ENCODE results near the gene MRPL55. TPM values are rescaled to one million over a fixed set of nuclear protein-coding genes. Genes with fewer than 3 reads are reported as not detected.

The MRPL55 gene
- total and polyA plus RNA-seq, 2 of the 13 experiments (the other 11 are each of a cell fraction or from before 2014, with no cell fraction given), result 58.6 to 92.9 TPM

DNA sequence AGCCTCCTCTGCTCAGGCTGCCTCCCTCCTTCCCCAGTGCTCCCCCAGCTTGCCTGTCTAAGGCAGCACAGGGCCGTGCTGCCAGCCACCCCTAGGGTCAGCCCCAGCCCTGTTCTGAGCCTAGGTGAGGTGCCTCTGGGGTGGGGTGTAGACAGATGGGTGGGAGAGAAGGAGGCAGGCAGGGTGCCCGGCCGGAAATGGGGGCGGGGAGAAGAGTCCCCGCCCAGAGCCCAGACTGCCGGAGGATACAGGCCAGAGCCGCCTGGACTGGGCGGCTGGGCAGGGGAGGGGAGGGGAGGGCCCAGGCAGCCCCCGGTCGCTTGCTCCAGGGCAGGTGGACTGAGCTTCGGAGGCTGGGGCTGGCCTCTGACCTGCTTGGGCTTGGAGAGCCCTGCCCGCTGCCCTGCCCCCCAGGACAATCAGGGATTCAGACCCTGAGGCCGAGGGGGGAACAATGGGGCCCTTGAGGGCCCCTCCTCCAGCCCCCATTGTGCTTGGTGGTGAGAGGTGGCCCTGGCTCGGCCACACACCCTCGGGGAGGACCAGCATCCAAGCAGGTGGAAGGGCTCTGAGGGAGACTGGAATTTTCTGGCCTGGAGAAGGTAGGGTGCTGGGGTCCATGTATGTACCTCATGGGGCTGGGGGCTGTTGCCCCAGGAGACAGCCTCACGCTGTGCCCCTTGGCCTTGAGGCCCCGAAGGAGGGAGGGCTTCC is 40.5 kb upstream of the MRPL55 start, which contains the start of gene GJC2:
GJC2 (plus strand) TSS at position 525 of the 714 bp plus-strand sequence. CDS start 7,829 bp downstream, outside the sequence.
- Histone ChIP-seq H3K79me2 (ENCODE audit: insufficient read depth, low read length) (peaks cover 22% of the 10 kb centered on the region), H3K27ac (ENCODE audit: extremely low read length, insufficient read depth, low read length) (peak within 1 kb of the TSS; percentile 73), H3K4me1 (ENCODE audit: insufficient read depth, low read length) (peaks cover 37% of the 10 kb centered on the region), H2AFZ (ENCODE audit: low read length) (no peak within 1 kb of the TSS), H3K4me2 (ENCODE audit: low read depth, low read length) (peak within 1 kb of the TSS; percentile 96), H3K36me3 (replicated peaks in 1 of 2; ENCODE audit: control insufficient read depth in 1 of 2, insufficient read depth in 2 of 2, low read length in 2 of 2) (peaks cover 2 to 17% of the 10 kb centered on the region in 2 experiments; a peak in 4 of 5 replicates), H3K9ac (ENCODE audit: insufficient read depth, low read depth, low read length) (peak within 1 kb of the TSS; percentile 77), H4K20me1 (ENCODE audit: insufficient read depth, low read length) (peaks cover 9% of the 10 kb centered on the region; the same call in 1 of the 2 replicates), H3K27me3 (ENCODE audit: control insufficient read depth in 1 of 2, insufficient read depth in 2 of 2, low read length in 2 of 2) (no peaks in the 10 kb centered on the region), H3K4me3 (replicated peaks in 1 of 3; ENCODE audit: insufficient read depth in 1 of 3, low read depth in 2 of 3, low read length in 3 of 3) (peak within 1 kb of the TSS; percentile 54 to 78 (median 63)), H3K9me3 (ENCODE audit: low read length) (no peaks in the 10 kb centered on the region)
- ATAC-seq (peak; percentile 75), FAIRE-seq (no peak), DNase-seq (ENCODE audit: low spot score) (peak; percentile 56)
- intact Hi-C loops (cut with micrococcal nuclease; ENCODE audit: unreplicated experiment) (no loop called here), in situ Hi-C loops (cut with HindIII; ENCODE audit: extremely low pct_ligation_motif_present, low pct_unique_long_range_greater_than_20kb) (no loop called here)
- POLR2A ChIA-PET, result interaction anchor here (1.3 to 7.9 kb wide), 4 partner anchors 9 to 16 kb away, joined by 4 to 72 read pairs (median 8); partner anchors contain the start of genes GUK1 and IBA57
- CTCF ChIA-PET (ENCODE audit: low intra/inter-chr PET ratio, low total read pairs), result no interaction called here
- TSS peak; percentile 62 for BruUV-seq (replicated peaks)
- no CpG with 5 or more reads among the region's 17 CpGs for WGBS (ENCODE audit: low lambda C conversion rate)
- TF ChIP-seq TGIF2 (CRISPR knock-in tag; IDR thresholded peaks at IDR 0.05) (no peak), ZNF564 (CRISPR knock-in tag; IDR thresholded peaks at IDR 0.05) (0 out of 2 replicates have a peak, but pooled peaks have one; percentile 30), ZNF124 (CRISPR knock-in tag; IDR thresholded peaks at IDR 0.05) (no peak; the same call in 1 of the 2 replicates), MAZ (IDR thresholded peaks at IDR 0.05; ENCODE audit: borderline replicate concordance, low read depth, low read length) (no peak), MAZ (CRISPR knock-in tag; IDR thresholded peaks at IDR 0.05; ENCODE audit: low read depth) (no peak), MXD4 (CRISPR knock-in tag; IDR thresholded peaks at IDR 0.05) (no peak), ZNF512 (CRISPR knock-in tag; IDR thresholded peaks at IDR 0.05) (no peak), ZSCAN30 (CRISPR knock-in tag; IDR thresholded peaks at IDR 0.05) (no peak), PPARG (CRISPR knock-in tag; conservative IDR thresholded peaks at IDR 0.05) (peak; percentile 86), ZNF10 (CRISPR knock-in tag; IDR thresholded peaks at IDR 0.05; ENCODE audit: borderline replicate concordance, low read depth) (no peak), SRSF4 (IDR thresholded peaks at IDR 0.05; ENCODE audit: low read depth, low read length, poor library complexity, severe bottlenecking) (no peak), CHD2 (IDR thresholded peaks at IDR 0.05; ENCODE audit: low read depth, low read length) (no peak)
- TF ChIP-seq, protein P1, sequence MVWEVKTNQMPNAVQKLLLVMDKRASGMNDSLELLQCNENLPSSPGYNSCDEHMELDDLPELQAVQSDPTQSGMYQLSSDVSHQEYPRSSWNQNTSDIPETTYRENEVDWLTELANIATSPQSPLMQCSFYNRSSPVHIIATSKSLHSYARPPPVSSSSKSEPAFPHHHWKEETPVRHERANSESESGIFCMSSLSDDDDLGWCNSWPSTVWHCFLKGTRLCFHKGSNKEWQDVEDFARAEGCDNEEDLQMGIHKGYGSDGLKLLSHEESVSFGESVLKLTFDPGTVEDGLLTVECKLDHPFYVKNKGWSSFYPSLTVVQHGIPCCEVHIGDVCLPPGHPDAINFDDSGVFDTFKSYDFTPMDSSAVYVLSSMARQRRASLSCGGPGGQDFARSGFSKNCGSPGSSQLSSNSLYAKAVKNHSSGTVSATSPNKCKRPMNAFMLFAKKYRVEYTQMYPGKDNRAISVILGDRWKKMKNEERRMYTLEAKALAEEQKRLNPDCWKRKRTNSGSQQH (CRISPR knock-in tag; IDR thresholded peaks at IDR 0.05; ENCODE audit: low read depth), result no peak
- TF ChIP-seq, protein P2, sequence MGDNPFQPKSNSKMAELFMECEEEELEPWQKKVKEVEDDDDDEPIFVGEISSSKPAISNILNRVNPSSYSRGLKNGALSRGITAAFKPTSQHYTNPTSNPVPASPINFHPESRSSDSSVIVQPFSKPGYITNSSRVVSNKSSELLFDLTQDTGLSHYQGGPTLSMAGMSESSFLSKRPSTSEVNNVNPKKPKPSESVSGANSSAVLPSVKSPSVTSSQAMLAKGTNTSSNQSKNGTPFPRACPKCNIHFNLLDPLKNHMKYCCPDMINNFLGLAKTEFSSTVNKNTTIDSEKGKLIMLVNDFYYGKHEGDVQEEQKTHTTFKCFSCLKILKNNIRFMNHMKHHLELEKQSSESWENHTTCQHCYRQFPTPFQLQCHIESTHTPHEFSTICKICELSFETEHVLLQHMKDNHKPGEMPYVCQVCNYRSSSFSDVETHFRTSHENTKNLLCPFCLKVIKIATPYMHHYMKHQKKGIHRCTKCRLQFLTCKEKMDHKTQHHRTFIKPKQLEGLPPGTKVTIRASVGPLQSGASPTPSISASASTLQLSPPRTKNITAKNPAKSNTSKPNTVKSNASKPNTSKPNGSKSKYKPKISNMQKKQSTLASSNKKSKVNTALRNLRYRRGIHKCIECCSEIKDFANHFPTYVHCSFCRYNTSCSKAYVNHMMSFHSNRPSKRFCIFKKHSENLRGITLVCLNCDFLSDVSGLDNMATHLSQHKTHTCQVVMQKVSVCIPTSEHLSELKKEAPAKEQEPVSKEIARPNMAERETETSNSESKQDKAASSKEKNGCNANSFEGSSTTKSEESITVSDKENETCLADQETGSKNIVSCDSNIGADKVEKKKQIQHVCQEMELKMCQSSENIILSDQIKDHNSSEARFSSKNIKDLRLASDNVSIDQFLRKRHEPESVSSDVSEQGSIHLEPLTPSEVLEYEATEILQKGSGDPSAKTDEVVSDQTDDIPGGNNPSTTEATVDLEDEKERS (CRISPR knock-in tag; IDR thresholded peaks at IDR 0.05), result no peak; the same call in 1 of the 2 replicates
- TF ChIP-seq, protein P3, sequence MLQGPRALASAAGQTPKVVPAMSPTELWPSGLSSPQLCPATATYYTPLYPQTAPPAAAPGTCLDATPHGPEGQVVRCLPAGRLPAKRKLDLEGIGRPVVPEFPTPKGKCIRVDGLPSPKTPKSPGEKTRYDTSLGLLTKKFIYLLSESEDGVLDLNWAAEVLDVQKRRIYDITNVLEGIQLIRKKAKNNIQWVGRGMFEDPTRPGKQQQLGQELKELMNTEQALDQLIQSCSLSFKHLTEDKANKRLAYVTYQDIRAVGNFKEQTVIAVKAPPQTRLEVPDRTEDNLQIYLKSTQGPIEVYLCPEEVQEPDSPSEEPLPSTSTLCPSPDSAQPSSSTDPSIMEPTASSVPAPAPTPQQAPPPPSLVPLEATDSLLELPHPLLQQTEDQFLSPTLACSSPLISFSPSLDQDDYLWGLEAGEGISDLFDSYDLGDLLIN (CRISPR knock-in tag; IDR thresholded peaks at IDR 0.05; ENCODE audit: borderline replicate concordance), result no peak

Data from HepG2 (cell line).